ELR (cell line): Measurements from ENCODE around the gene COX10.
"Not testable (repeated sequence)": the region's sequence is repeated elsewhere in the genome, so short reads cannot be mapped to it uniquely, and the experiment has no call there.

Experiments
- DNase-seq: peaks from one replicate; pipeline ENCODE4 v3.0.0-alpha.2; 2015; ENCODE audit warnings: low read depth

The COX10 gene

DNA sequence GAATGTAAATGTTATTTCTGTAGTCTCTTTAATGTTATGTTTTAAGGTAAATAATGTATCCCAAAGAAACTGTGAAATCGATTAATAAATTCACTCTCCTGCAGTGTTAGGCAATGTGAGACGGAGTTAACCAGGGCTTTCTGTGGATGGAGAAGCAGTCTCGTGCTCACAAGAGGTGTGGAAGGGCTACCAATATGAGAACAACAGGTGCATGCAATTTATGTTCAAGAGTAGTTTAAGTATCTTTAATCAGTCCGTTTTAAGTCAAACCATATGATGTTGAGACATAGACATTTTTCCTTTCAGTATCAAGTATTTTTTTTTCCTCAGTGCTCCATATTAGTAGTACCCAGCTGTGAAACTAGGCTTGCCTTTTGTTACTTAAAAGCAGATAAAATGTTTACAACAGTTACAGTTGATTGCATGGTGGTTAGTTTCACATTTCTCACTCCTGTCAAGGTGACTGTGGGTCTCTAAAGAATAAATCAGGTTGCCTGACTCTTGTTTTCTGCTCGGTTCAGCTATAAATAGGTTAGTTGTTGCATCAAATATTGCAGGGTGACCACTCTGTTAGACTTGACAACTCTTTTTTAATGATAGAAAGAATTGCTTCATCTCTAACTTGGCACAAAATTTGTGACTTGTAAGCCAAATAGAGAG is 54.4 kb downstream of the COX10 start:
- no peak for DNase-seq

DNA sequence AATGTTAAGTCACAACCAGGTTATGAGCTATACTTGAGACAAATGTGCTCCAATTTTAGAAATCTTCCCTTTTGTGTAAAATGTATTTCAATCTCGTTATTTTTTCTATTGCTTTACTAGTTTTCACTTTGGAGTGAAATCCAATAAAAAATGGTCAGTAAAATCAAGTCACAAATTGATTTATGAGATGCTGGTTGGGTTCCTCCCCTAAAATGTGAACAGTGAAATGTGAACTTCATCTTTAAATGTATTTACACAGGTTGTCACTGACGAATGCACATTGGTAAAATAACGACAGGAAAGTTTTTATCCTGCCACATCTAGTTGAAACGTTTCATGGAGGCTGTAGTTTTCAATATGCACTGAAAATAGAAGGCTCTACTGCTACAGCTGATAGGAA is 55.5 kb downstream of the COX10 start:
- DNase-seq: no peak

DNA sequence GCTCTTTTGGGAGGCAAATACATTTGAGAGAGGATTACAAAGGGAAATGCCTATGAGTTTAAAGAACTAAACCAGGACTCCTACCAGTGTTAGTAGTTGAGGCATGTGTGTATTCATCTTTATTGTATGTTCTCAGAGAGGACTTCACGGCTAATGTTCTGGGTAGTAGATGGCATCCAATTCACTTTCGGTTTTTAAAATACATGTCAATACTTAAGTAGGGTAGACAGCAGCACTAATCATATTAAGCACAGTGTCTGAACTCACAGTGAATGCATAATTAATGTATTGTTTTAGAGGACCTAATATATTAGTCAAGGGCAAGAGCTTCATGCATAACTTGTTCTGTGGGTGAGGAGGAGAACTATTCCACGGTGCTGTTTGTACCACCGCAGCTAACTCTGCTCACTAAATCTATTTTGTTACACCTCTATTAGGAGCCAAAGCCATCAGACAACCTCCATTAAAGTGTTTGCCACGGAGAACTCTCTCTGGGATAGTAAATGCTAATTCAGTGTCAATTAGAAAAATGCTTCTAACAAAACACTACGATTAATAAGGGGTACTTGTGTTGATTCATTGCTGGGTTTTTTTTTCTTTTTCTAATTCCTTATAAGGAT is 56.3 kb downstream of the COX10 start:
- DNase-seq: no peak

DNA sequence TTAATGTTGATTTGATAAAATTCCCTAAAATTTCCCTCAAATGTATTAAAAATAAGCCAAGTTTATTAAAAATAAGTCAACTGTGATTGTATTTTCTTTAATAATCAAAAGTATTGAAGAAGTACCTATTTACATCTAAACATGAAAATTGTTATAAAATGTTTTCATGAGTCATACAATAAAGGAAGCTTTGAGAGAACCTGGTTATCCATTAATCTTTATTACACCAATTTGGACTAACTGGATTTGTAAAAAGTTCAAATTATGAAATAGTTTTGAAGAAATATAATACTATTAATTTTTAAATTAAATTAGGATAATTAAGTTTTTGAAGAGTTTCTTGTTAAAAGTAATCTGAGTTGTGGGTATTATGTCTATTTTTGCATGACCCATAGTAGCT is 63.8 kb downstream of the COX10 start:
- no peak for DNase-seq

DNA sequence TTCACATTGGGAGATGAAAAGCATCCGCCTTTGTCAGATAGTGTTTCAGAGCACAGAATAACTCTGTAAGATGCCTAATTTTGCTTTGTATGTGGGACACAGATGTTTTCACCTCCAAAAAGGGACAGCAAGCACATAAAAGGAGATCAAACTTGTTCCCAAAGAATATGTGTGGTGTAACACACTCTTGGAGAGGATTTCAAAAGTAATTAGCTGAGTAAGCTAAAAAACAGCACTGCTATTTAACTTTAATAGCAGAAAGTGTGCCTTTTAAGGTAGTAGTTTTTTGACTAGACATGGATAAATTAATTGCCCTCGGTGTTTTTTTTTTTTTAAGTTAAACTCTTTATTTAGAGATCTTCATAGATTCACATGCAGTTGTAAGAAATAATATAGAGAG is 65.2 kb downstream of the COX10 start:
- no peak for DNase-seq

DNA sequence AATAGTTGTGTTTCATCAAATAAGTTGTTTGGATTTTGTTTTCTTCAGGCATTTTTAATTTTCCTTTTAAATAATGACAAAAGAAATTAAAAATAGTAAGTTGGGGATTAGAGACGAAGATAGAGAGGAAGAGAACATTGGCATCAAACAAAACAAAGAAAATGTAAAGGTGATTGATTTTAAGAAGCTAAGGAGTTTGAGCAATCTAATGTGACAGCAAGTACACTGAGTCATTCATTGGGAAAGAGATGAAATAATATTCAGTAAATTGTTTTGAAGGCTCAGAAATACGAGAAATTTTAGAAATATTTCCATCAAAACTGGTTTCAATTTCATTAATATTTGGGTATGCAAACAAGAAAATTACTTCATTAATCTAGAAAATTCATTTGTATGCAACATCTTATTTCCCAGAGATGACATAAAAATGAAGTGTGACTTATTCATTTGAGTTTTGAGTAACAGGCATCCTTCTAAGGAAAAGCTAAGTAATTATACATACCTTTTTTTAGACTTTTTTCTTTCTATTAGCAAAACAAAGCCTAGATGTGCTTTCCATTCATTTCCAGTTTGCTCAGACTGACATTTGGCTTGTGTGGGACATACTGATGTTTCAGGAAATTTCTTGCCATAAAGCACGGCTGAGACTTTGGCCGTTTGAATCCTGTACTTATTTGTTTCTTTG is 66.7 kb downstream of the COX10 start:
- no peak for DNase-seq

DNA sequence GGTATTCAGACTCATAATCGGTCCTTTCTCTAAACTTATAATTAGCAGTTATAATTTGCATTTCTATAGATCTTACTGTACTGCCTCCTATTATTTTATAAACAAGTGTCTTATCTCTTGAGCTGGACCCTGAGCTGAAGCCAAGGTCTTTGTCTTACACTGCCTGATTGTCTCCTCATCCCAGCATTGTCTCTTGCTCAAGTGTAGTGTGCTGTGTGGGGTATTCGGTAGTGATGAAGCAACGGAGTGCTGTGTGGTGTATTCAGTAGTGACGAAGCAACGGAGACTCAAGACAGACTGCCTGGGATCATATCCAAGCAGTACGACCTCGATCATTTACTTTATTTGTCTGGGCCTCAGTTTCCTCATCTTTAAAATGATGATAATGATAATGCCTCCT is 69.3 kb downstream of the COX10 start:
- no peak for DNase-seq

DNA sequence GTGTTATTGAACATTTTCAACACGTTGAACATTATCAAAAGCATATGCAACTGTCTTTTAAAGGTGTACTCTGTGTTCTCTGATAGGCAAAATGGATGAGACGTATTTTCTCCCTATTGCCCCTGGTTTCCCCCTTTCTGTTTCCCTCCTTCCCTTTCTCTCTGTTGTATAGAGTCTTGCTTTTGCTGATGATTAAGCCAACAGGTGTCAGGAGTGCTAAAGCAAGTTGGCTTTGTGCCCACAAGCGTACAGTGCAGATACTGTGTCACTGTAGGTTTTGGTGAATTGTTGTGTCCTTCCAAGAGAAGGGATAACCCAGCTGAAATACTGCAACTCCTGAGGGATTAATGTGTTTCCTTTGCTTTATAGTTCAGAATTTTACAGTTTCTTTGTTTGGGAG is 74.4 kb downstream of the COX10 start:
- no peak for DNase-seq

DNA sequence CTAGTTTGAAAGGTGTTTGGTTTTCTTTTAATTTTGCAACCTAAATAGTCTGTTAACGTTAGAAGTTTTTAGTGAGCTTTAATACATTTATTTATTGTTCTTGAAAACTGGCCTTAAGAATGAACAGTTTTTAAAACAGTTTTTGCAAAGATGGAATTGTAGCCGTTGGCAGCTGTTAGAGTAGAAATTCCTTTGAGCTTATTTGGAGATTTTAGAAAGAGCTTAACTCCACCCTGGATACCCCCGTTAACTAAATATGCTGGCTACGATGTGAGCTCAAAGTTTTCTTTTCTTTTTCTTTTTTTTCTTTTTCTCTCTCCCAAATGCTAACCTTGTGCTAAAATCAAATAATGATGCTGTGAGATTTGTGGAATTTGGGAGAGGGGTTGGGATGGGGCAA is 75.2 kb downstream of the COX10 start:
- no peak for DNase-seq

DNA sequence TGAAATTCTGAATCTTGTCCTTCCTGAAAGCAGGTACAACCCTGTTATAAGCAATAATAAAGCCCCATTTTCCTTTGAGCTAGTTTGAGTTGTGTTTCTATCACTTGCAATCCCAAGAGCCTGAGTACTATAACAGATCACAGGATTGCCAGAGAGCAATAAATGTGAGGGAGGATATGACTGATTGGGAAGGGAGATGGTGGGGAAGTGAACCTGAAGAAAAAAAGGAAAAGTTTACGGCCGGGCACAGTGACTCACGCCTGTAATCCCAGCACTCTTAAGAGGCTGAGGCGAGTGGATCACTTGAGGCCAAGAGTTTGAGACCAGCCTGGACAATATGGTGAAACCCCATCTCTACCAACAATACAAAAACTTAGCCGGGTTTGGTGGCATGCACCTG is 80.4 kb downstream of the COX10 start:
- peak; percentile 32 for DNase-seq

DNA sequence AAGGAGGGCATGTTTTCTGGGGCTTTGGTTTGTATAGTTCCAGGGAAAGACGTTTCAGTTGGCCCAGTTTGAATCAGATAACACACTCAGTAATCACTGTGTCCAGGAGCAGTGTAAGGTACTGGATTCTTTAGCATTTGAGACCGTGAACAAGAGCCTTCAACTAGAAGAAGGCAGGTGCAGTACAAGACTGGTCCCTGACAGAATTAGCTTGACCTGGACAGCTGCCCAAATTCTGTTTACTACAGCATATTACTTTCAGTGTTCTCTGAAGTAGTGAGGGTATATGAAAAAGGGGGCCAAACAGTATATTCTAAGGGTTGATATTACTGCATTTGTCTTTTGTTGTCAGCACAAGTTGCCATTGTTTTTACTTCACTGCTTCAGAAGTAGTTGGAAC is 81.3 kb downstream of the COX10 start:
- DNase-seq: no peak

DNA sequence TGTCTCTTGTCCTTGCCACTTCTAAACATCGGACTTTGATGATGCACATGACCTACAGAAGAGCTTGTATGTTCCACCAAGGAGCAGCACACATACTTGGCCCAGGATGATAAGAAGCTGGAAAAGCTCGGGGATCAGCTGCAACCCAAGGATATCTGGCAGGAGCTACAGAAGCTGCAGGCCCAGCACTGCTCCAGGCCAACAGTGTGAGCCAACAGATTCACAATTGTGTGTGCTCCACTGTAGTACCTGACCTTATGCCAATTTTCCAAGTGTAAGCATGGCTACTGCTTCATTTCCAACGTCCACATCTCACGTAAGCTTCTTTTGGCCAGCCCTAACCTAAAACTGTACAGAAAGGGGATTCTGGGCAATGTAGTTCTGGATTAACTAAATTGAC is 83.4 kb downstream of the COX10 start:
- no peak for DNase-seq

DNA sequence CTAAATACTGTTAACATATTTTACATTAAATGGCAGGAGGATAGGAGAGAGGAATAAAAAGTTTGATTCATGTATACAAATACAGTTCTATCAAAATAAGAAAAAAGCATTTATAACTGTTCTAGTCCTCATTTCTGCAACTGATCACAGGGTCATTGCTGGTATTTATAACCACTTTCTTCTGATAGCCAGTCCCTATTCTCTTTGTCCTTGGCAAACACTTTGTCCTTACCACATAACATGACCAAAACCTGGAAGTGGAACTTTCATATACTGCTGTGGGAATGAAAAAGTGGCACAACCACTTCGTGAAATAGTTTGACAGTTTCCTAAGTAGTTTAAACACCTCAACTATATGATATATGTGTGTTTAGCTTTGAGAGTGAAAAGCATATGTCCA is 84.1 kb downstream of the COX10 start:
- no peak for DNase-seq

DNA sequence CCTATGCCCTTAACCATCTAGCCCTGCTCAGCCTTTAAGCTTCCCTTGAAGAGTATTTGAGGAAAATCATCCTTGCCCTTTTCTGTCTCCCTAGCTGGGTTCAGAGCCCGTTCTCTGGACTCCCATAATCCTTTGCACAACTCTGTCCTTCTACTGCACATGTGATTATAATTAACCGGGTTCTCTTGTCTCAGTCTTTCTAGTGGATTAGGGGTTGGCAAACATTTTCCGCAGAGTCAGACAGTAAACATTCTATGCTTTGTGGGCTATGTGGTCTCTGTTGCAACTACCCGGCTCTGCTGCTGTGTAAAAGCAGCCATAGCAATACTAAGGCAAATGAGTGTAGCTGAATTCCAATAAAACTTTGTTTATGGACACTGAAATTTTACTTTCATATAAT is 87.4 kb downstream of the COX10 start:
- DNase-seq: no peak

DNA sequence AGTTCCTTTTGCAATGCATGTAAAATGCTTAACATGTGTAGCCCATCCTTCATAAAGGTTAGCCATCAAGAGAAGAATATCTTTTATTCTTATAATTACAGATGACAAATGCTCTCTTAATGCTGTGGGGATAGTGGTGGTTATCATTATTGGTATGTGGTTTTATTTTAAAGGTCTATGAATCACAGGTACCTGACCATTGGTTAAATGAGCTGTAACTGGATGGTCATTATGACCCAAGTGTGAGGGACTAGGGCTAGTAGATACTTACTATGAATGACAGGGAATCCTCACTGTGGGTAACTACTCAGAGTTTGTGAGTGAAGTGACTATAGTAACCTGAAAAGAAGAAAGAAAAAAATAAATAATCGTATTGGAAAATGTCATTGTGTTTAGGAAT is 88.5 kb downstream of the COX10 start:
- DNase-seq: peak; percentile 47

DNA sequence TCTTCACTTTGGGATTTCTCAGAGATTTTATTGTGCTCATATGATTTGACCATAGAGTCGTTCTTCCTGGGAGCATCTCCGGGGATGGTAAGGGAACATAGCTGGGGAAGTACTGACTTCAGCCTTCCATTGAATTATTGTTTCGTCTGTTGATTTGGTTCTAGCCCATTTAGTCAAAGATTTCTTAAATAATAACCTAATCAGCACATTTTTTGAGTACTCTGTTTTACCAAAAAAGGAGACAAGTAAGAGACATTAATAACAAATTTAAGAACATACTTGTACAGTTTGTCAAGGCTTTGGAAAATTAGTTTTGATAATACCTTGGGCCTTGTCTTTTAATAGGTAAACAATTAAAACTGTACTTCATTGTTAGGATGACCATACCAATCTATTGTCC is 89.4 kb downstream of the COX10 start:
- DNase-seq: no peak

DNA sequence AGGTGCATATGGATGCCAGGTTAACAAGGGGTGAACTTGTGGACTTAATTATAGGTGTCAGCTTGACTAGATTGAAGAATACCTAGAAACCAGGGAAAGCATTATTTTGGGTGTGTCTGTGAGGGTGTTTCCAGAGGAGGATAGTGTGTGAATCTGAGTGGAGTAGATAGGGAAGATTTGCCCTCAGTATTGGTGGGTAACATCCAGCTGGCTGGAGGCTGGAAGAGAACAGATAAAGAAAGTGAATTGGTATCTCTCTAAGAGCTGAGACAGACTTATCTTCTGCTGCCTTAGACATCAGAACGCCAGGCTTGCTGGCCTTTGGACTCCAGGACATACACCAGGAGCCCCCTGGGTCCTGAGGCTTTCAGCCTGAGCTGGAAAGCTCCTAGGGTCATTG is 92.1 kb downstream of the COX10 start:
- DNase-seq: no peak

DNA sequence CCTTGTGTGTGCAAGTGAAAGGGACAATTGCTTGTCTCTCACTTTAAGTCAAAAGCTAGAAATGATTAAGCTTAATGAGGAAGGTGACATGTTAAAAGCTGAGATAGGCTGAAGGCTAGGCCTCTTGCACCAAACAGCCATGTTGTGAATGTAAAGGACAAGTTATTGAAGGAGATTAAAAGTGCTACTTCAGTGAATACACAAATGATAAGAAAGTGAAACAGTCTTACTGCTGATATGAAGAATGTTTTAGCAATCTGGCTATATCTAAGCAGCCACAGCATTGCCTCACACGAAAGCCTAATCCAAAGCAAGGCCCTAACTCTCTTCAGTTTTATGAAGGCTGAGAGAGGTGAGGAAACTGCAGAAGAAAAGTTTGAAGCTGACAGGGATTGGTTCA is 96.3 kb downstream of the COX10 start:
- DNase-seq: no peak

DNA sequence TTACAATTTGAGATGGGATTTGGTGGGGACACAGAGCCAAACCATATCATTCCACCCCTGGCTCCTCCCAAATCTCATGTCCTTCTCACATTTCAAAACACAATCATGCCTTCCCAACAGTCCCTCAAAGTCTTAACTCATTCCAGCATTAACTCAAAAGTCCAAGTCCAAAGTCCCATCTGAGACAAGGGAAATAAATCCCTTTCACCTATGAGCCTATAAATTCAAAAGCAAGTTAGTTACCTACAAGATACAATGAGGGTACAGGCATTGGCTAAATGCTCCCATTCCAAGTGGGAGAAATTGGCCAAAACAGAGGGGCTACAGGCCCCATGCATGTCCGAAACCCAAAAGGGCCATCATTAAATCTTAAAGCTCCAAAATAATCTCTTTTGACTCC is 98.5 kb downstream of the COX10 start:
- not testable (repeated sequence) for DNase-seq

DNA sequence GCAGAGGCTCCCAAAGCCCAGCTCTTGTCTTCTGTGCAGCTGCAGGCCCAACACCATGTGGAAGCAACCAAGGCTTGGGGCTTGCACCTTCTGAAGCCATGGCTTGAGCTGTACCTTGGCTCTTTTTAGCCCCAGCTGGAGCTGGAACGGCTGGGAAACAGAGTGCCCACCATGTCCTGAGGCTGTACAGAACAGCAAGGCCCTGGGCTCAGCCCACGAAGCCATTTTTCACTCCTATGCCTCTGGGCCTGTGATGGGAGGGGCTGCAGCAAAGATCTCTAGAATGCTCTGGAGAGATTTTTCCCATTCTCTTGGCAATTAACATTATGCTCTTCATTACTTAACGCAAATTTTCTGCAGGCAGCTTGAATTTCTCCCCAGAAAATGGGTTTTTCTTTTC is 99.3 kb downstream of the COX10 start:
- DNase-seq: no peak

DNA sequence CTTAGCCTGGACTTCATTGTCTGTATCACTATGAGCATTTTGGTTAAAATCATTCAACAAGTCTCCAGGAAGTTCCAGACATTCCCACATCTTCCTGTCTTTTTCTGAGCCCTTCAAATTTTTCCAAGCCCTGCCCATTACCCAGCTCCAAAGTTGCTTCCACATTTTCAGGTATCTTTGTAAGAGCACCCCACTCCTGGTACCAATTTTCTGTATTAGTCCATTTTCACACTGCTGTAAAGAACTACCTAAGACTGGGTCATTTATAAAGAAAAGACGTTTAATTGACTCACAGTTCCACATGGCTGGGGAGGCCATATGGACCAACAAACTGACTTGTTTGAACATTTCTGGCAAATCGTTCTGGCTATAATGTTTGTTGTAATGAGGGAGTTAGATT is 100.0 kb downstream of the COX10 start:
- DNase-seq: no peak

DNA sequence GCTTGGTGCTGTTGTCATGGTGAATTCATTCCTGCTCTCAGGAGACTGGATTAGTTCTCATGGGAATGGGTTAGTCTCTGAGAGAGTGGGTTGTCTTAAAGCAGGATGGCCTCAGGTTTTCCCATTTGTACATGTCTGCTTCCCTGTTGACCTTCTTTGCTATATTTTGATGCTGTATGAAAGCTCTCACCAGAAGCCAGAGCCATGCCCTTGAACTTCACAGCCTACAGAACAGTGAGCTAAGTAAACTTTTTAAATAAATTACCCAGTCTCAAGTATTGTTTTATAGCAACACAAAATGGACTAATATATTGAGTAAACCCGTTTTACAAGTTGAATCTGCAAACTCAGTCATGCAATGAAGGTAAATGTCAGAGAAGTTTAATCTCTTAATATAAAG is 100.6 kb downstream of the COX10 start:
- DNase-seq: no peak

DNA sequence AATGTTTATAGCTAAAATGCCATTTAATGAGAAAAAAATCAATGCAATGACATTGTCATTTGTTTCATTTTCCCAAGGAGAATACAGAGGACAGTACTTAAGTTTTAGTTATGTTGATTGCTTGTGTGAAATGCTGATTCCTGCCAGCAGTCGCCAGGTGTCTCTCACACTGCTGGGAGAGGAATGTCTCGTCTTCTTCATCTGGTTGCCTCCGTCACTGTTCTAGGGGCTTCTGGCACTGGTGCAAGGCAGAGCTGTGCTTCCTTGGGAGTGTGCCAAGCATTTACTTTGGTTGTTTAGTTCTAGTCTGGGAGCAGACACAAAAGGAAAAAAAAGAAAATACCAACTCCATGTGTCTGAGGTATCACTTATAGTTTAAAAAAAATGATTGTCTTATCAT is 107.7 kb downstream of the COX10 start:
- DNase-seq: not testable (repeated sequence)

DNA sequence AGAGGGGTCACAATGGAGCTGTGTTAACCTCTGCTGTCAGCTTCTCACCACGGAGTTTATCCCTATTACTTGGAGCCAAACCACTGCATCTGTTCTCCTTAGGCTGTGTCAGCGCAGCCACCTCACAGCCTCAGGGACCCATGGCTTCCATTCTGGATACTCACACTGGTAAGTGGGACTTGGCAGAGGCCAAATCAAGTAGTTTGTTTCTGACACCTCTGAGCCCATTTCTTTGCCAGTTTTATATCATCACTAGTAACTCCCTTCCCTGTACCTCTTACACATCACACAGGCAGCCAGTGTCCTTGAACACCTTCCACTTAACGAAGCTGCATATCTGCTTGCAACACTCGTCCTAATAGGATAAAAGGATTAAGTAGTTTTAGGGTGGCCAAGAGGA is 108.5 kb downstream of the COX10 start:
- DNase-seq: not testable (repeated sequence)
